ENCODE measurements around the gene SPEN. TPM values are rescaled to one million over a fixed set of nuclear protein-coding genes. Genes with fewer than 3 reads are reported as not detected.
"Not testable (repeated sequence)": the region's sequence is repeated elsewhere in the genome, so short reads cannot be mapped to it uniquely, and the experiment has no call there.

Gene SPEN
- total RNA-seq, 1 experiment from 2014 or later, result 70.3 TPM

- POLR2A ChIA-PET (ENCODE audit: low non-redundant PET), result no interaction called here
- Histone ChIP-seq H3K27ac (ENCODE audit: low read depth, low read length, poor library complexity, severe bottlenecking) (peak overlapping the region; percentile 100), H3K4me1 (ENCODE audit: insufficient read depth, low read length, poor library complexity, severe bottlenecking) (peaks cover 12% of the 10 kb centered on the region), H3K27me3 (replicated peaks; ENCODE audit: insufficient read depth, low read depth, low read length, poor library complexity) (no peaks in the 10 kb centered on the region), H3K9me3 (ENCODE audit: low read depth, low read length, poor library complexity, severe bottlenecking) (no peaks in the 10 kb centered on the region), H3K4me3 (ENCODE audit: low read depth, low read length, poor library complexity, severe bottlenecking) (peak overlapping the region; percentile 61), H3K36me3 (ENCODE audit: insufficient read depth, low read length, poor library complexity, severe bottlenecking) (no peaks in the 10 kb centered on the region)
- intact Hi-C loops (cut with micrococcal nuclease; ENCODE audit: unreplicated experiment), result no loop called here
- CTCF ChIA-PET, result no interaction called here
- TF ChIP-seq EZH2 (IDR thresholded peaks at IDR 0.05; ENCODE audit: borderline replicate concordance, low read depth, low read length, poor library complexity, severe bottlenecking), result no peak
- TF ChIP-seq CTCF (conservative IDR thresholded peaks at IDR 0.05; ENCODE audit: low read depth, low read length), result no peak
- peak; percentile 68 for DNase-seq (ENCODE audit: low spot score)
- no TSS peak for BruUV-seq (replicated peaks)
Measured at GRCh38 chr1:15835205-15835740, 12.2 kb upstream of the SPEN start.

GRCh38 chr1:15835741-15836510 is 11.6 kb upstream of the SPEN start:
- H3K36me3 ChIP-seq (ENCODE audit: insufficient read depth, low read length, poor library complexity, severe bottlenecking), result no peaks in the 10 kb centered on the region
- no peak for TF ChIP-seq CTCF (conservative IDR thresholded peaks at IDR 0.05; ENCODE audit: low read depth, low read length)
- no peak for TF ChIP-seq EZH2 (IDR thresholded peaks at IDR 0.05; ENCODE audit: borderline replicate concordance, low read depth, low read length, poor library complexity, severe bottlenecking)
- peaks cover 12% of the 10 kb centered on the region for H3K4me1 ChIP-seq (ENCODE audit: insufficient read depth, low read length, poor library complexity, severe bottlenecking)
- ChIA-PET CTCF (interaction anchor here (0.7 kb wide), 1 partner anchor 44 kb away, joined by 4 read pairs; no protein-coding TSS in a partner anchor), POLR2A (ENCODE audit: low non-redundant PET) (no interaction called here)
- intact Hi-C loops (cut with micrococcal nuclease; ENCODE audit: unreplicated experiment), result no loop called here
- H3K4me3 ChIP-seq (ENCODE audit: low read depth, low read length, poor library complexity, severe bottlenecking), result peak overlapping the region; percentile 61
- H3K9me3 ChIP-seq (ENCODE audit: low read depth, low read length, poor library complexity, severe bottlenecking), result no peaks in the 10 kb centered on the region
- DNase-seq (ENCODE audit: low spot score), result peak; percentile 100
- BruUV-seq (replicated peaks), result no TSS peak
- no peaks in the 10 kb centered on the region for H3K27me3 ChIP-seq (replicated peaks; ENCODE audit: insufficient read depth, low read depth, low read length, poor library complexity)
- peak overlapping the region; percentile 100 for H3K27ac ChIP-seq (ENCODE audit: low read depth, low read length, poor library complexity, severe bottlenecking)

GRCh38 chr1:15836511-15836771 is 11.1 kb upstream of the SPEN start:
- DNase-seq (ENCODE audit: low spot score); H3K9me3 ChIP-seq (ENCODE audit: low read depth, low read length, poor library complexity, severe bottlenecking); H3K27me3 ChIP-seq (replicated peaks; ENCODE audit: insufficient read depth, low read depth, low read length, poor library complexity); intact Hi-C loops (cut with micrococcal nuclease; ENCODE audit: unreplicated experiment); POLR2A ChIA-PET (ENCODE audit: low non-redundant PET); H3K36me3 ChIP-seq (ENCODE audit: insufficient read depth, low read length, poor library complexity, severe bottlenecking): not testable (repeated sequence)
- Histone ChIP-seq H3K27ac (ENCODE audit: low read depth, low read length, poor library complexity, severe bottlenecking) (peak overlapping the region; percentile 100), H3K4me1 (ENCODE audit: insufficient read depth, low read length, poor library complexity, severe bottlenecking) (peaks cover 12% of the 10 kb centered on the region), H3K4me3 (ENCODE audit: low read depth, low read length, poor library complexity, severe bottlenecking) (peak overlapping the region; percentile 61)
- CTCF ChIA-PET, result interaction anchor here (0.7 kb wide), 1 partner anchor 44 kb away, joined by 4 read pairs; no protein-coding TSS in a partner anchor
- TSS peak; percentile 89 for BruUV-seq (replicated peaks)
